HepG2 (cell line): ENCODE data around the gene COQ8A. TPM values are rescaled to one million over a fixed set of nuclear protein-coding genes. Genes with fewer than 3 reads are reported as not detected.

Experiments used
- CBX2 ChIP-seq, 2 experiments: fragments of 200-600 bp in 1 of 2; sonication (generic); formaldehyde crosslinking in 1 of 2; IDR thresholded peaks; 2 replicates each; pipeline versions ENCODE4 v1.7.0 to v1.8.1; 2018 to 2022; ENCODE audit warnings: low read depth in 2 of 2, low read length in 1 of 2, mild to moderate bottlenecking in 1 of 2, missing genetic modification reagents in 1 of 2
- CC2D1A ChIP-seq: sonication (generic); formaldehyde crosslinking; IDR thresholded peaks from 2 replicates; pipeline ENCODE4 v1.8.1; 2023; ENCODE audit warnings: mild to moderate bottlenecking, missing genetic modification reagents
- GATAD1 ChIP-seq: IDR thresholded peaks from 2 replicates; pipeline ENCODE4 v1.6.1; 2016; ENCODE audit warnings: missing genetic modification reagents, missing compliant biosample characterization
- HDAC1 ChIP-seq: sonication (generic); formaldehyde crosslinking; IDR thresholded peaks from 2 replicates; pipeline ENCODE4 v1.5.1; 2020; ENCODE audit warnings: mild to moderate bottlenecking, missing genetic modification reagents
- HMGXB4 ChIP-seq, 2 experiments: sonication (generic) in 1 of 2; formaldehyde crosslinking in 1 of 2; IDR thresholded peaks; 2 replicates each; pipeline versions ENCODE4 v1.4.0 to v1.6.1; 2018 to 2020; ENCODE audit warnings: missing genetic modification reagents in 2 of 2, borderline replicate concordance in 1 of 2, low read depth in 1 of 2, mild to moderate bottlenecking in 1 of 2, missing biosample characterization in 1 of 2
- HOXA5 ChIP-seq: sonication (generic); formaldehyde crosslinking; IDR thresholded peaks from 2 replicates; pipeline ENCODE4 v1.4.0; 2020; ENCODE audit warnings: missing genetic modification reagents
- MIXL1 ChIP-seq: IDR thresholded peaks from 2 replicates; pipeline ENCODE4 v1.6.1; 2016
- MXD1 ChIP-seq: sonication (generic); formaldehyde crosslinking; IDR thresholded peaks from 2 replicates; pipeline ENCODE4 v1.4.0; 2020; ENCODE audit warnings: mild to moderate bottlenecking, missing genetic modification reagents
- PHF8 ChIP-seq: sonication (generic); formaldehyde crosslinking; IDR thresholded peaks from 2 replicates; pipeline ENCODE4 v1.5.0; 2020; ENCODE audit warnings: missing genetic modification reagents
- RAD21 ChIP-seq: fragments of 450-650 bp; formaldehyde crosslinking; IDR thresholded peaks from 2 replicates; pipeline ENCODE4 v1.5.0; 2020; ENCODE audit warnings: mild to moderate bottlenecking
- REST ChIP-seq, 2 experiments: IDR thresholded peaks; 2 replicates each; pipeline ENCODE4 v1.6.1; 2011 to 2012; ENCODE audit warnings: low read length in 2 of 2, borderline replicate concordance in 1 of 2, low read depth in 1 of 2, mild to moderate bottlenecking in 1 of 2, moderate library complexity in 1 of 2
- SKIL ChIP-seq: sonication (generic); formaldehyde crosslinking; IDR thresholded peaks from 2 replicates; pipeline ENCODE4 v1.8.0; 2022; ENCODE audit warnings: missing genetic modification reagents, mild to moderate bottlenecking, moderate library complexity, borderline replicate concordance
- TGIF2 ChIP-seq: IDR thresholded peaks from 2 replicates; pipeline ENCODE4 v1.6.1; 2016; ENCODE audit warnings: control low read depth, missing compliant biosample characterization
- YY1 ChIP-seq: IDR thresholded peaks from 2 replicates; pipeline ENCODE4 v1.6.1; 2011; ENCODE audit warnings: low read length, low read depth, moderate library complexity, mild to moderate bottlenecking; ENCODE audit not compliant: insufficient read depth, insufficient replicate concordance
- ZFP90 ChIP-seq: sonication (generic); formaldehyde crosslinking; IDR thresholded peaks from 2 replicates; pipeline ENCODE4 v1.8.0; 2022; ENCODE audit warnings: missing genetic modification reagents, mild to moderate bottlenecking, inconsistent platforms, borderline replicate concordance
- ZMAT5 ChIP-seq: sonication (generic); formaldehyde crosslinking; IDR thresholded peaks from 2 replicates; pipeline ENCODE4 v1.5.0; 2020; ENCODE audit warnings: mild to moderate bottlenecking, low read depth, missing genetic modification reagents, borderline replicate concordance
- ZMYM2 ChIP-seq: sonication (generic); formaldehyde crosslinking; IDR thresholded peaks from 2 replicates; pipeline ENCODE4 v1.8.0; 2022; ENCODE audit warnings: mild to moderate bottlenecking, missing genetic modification reagents
- ZNF143 ChIP-seq: sonication (generic); formaldehyde crosslinking; IDR thresholded peaks from 2 replicates; pipeline ENCODE4 v1.4.0; 2020; ENCODE audit warnings: missing genetic modification reagents
- ZNF431 ChIP-seq: sonication (generic); formaldehyde crosslinking; IDR thresholded peaks from 2 replicates; pipeline ENCODE4 v1.9.0; 2022; ENCODE audit warnings: missing genetic modification reagents, low read depth, mild to moderate bottlenecking, borderline replicate concordance
- polyA plus RNA-seq, 8 experiments: library from polyadenylated mRNA; depleted of rRNA in 3 of 8; stranded (reverse) in 7 of 8; unstranded in 1 of 8; fragments of >200 nt; fragmentation: Illumina TruSeq in 4 of 8; extraction: Trizol in 4 of 8; gene quantifications; 2 replicates each; pipeline versions ENCODE4 v1.2.1 to v1.2.3, GENCODE V29; 2011 to 2016; ENCODE audit warnings: low read depth in 4 of 8, missing spikeins in 1 of 8, mixed read lengths in 1 of 8; ENCODE audit not compliant: insufficient read depth in 1 of 8
- total RNA-seq, 5 experiments: library from RNA; depleted of rRNA; stranded (reverse); fragments of >200 nt; fragmentation: Illumina TruSeq; extraction: Trizol; gene quantifications; 2 replicates each; pipeline ENCODE4 v1.2.3, GENCODE V29; 2016; ENCODE audit warnings: low read depth in 1 of 5

The COQ8A gene
- total and polyA plus RNA-seq, 2 of the 13 experiments (the other 11 are each of a cell fraction or from before 2014, with no cell fraction given): 60.4 to 88.7 TPM

GRCh38 chr1:226974544-226975258, 34.6 kb downstream of the COQ8A start (continued):
- TF ChIP-seq REST (IDR thresholded peaks at IDR 0.05; ENCODE audit: borderline replicate concordance in 1 of 2, low read depth in 1 of 2, low read length in 2 of 2) (no peak), CC2D1A (CRISPR knock-in tag) (no peak), ZMAT5 (CRISPR knock-in tag) (no peak), HMGXB4 (CRISPR knock-in tag; IDR thresholded peaks at IDR 0.05; ENCODE audit: borderline replicate concordance in 1 of 2, low read depth in 1 of 2) (0 out of 4 replicates have a peak, but pooled peaks of 1 of the 2 experiments have one; percentile 33), ZNF431 (no peak), HDAC1 (0 out of 2 replicates have a peak, but pooled peaks have one; percentile 40), ZMYM2 (CRISPR knock-in tag) (peak; percentile 14; the same call in 1 of the 2 replicates), MXD1 (CRISPR knock-in tag) (peak; percentile 15; the same call in 1 of the 2 replicates), ZFP90 (CRISPR knock-in tag) (no peak), TGIF2 (CRISPR knock-in tag) (0 out of 2 replicates have a peak, but pooled peaks have one; percentile 33), GATAD1 (CRISPR knock-in tag) (peak; percentile 38; the same call in 1 of the 2 replicates), CBX2 (IDR thresholded peaks at IDR 0.05; ENCODE audit: low read depth, low read length) (no peak), CBX2 (CRISPR knock-in tag; IDR thresholded peaks at IDR 0.05; ENCODE audit: low read depth) (no peak), ZNF143 (no peak), HOXA5 (CRISPR knock-in tag) (no peak), MIXL1 (CRISPR knock-in tag) (0 out of 2 replicates have a peak, but pooled peaks have one; percentile 60), YY1 (peak; percentile 12), SKIL (peak; percentile 50; the same call in 1 of the 2 replicates), RAD21 (CRISPR knock-in tag) (no peak), PHF8 (CRISPR knock-in tag) (0 out of 2 replicates have a peak, but pooled peaks have one; percentile 8)
